Neural progenitor cell (in vitro differentiated cells): ENCODE results near the gene SOX10.

ENCODE experiments used
- EZH2 ChIP-seq: fragments of 200-600 bp; sonication (generic); IDR thresholded peaks from 2 replicates; pipeline ENCODE4 v1.6.1; 2017; ENCODE audit warnings: antibody characterized with exemption, mild to moderate bottlenecking, moderate library complexity
- EZH2phosphoT487 ChIP-seq: fragments of 200-600 bp; sonication (generic); IDR thresholded peaks from 2 replicates; pipeline ENCODE4 v1.6.1; 2017; ENCODE audit warnings: antibody characterized with exemption
- TF ChIP-seq, protein P1 (sequence below): fragments of 200-600 bp; sonication (generic); IDR thresholded peaks from 2 replicates; pipeline ENCODE4 v1.5.1; 2017; ENCODE audit warnings: antibody characterized with exemption, mild to moderate bottlenecking

DNA sequence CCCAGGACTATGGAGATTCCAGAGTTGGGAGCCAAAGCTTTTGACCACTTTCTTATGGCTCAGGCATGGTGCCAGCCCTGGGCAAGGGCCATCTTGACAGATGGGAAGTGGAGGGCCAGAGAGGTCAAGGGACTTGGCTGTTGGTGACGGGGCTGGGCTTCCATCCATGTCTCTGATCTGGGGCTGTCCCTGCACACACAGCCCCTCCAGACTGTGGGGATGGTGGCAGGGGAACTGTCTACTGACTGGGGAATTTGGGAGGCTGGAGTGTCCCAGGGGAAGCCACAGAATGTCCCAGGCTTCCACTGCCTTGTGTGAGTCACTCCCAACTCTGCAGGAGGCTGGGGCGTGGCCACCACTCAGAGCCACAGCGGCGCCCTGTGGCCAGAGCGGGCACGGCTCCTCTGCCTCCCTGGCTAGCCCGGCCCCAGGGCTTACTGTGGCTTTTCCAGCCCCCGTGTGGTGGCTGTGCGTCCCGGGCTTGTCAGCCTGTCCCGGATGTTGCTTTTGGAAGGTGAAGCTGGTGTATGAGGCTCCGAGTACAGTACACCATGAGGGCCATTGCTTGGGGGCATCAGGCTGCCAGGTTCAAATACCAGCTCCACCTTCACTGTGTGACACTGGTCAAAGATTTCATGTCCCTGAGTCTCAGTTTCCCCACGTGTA, 50.5 kb downstream of the SOX10 start:
- TF ChIP-seq EZH2 (no peak), EZH2phosphoT487 (no peak)
- TF ChIP-seq, protein P1, sequence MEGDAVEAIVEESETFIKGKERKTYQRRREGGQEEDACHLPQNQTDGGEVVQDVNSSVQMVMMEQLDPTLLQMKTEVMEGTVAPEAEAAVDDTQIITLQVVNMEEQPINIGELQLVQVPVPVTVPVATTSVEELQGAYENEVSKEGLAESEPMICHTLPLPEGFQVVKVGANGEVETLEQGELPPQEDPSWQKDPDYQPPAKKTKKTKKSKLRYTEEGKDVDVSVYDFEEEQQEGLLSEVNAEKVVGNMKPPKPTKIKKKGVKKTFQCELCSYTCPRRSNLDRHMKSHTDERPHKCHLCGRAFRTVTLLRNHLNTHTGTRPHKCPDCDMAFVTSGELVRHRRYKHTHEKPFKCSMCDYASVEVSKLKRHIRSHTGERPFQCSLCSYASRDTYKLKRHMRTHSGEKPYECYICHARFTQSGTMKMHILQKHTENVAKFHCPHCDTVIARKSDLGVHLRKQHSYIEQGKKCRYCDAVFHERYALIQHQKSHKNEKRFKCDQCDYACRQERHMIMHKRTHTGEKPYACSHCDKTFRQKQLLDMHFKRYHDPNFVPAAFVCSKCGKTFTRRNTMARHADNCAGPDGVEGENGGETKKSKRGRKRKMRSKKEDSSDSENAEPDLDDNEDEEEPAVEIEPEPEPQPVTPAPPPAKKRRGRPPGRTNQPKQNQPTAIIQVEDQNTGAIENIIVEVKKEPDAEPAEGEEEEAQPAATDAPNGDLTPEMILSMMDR = peak; percentile 88
